Fibroblast of lung (primary cell): ENCODE data around the gene ATXN1.

Experiments used
- CTCF ChIP-seq, 2 donors: IDR thresholded peaks in 1 of 2; conservative IDR thresholded peaks in 1 of 2; 1 replicate in 1 of 2; 2 replicates in 1 of 2; pipeline ENCODE4 v1.5.1; 2011 to 2012; ENCODE audit warnings: low read length in 2 of 2, control low read depth in 1 of 2, inconsistent platforms in 1 of 2, low read depth in 1 of 2, mild to moderate bottlenecking in 1 of 2
- EZH2 ChIP-seq: IDR thresholded peaks from 2 replicates; pipeline ENCODE4 v1.5.1; 2012; ENCODE audit warnings: low read length, control low read depth, mild to moderate bottlenecking; ENCODE audit errors: missing control alignments

GRCh38 chr6:16388488-16388887 lies 372.8 kb downstream of the ATXN1 start:
- TF ChIP-seq CTCF (conservative IDR thresholded peaks at IDR 0.05 in 1 of 2, IDR thresholded peaks at IDR 0.05 in 1 of 2; ENCODE audit: low read depth in 1 of 2, low read length in 2 of 2) (no peak), EZH2 (no peak)
